ENCODE measurements around the gene CAV3. TPM values are rescaled to one million over a fixed set of nuclear protein-coding genes. Genes with fewer than 3 reads are reported as not detected.
A peak's percentile ranks its signal among the peaks of the same experiment; 100 is the strongest.
"Not testable (repeated sequence)": the region's sequence is repeated elsewhere in the genome, so short reads cannot be mapped to it uniquely, and the experiment has no call there.

CAV3 gene
- total RNA-seq, 1 donor = not detected

DNA sequence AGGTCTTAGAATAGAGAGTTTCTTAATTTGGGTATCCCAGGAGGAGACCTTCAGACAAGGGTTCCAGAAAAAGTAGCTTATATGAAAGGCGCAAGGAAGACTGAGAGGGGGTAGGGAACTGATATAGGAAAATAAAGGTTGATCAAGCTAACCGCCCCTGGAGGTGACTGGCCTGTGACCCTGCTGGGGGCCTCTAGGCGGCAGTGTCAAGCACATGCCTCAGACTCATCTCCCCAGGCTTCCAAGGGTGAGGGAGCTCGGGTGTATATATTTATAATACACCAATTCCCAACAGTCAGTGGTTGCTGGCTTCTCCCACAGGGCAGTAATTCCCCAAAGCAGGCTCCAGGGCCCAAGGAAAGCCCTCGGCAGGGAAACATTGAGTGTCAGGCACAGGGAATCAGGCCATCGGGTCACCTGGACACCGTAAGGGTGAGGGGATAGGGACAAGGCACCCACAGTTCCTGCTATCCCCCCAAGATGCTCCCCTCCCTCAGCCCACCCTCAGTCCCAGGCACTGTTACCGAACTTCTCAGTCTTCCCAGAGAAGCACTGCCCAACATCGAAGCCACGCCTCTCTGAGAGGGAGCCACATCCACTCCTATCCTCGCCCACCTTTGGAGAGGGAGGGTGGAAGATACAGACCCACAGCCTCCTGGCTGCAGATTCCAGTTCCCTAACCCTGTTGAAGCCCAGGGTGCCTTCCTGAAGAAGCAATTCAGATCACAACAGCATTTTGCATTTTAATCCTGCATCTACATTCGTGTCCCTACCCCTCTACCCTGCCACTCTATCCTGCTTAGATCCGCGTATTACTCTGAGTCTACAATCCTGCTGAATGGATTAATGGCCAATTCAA is 19.5 kb upstream of the CAV3 start:
- no peaks in the 10 kb centered on the region for H3K36me3 ChIP-seq (ENCODE audit: insufficient read depth, low read length)
- peak; percentile 74 for DNase-seq (ENCODE audit: insufficient read length, low spot score, missing footprints)
- no peak overlapping the region for H2AFZ ChIP-seq (ENCODE audit: low read length)
- H3K79me2 ChIP-seq (ENCODE audit: insufficient read depth, low read length) = no peaks in the 10 kb centered on the region
- no peak overlapping the region for H3K27ac ChIP-seq (ENCODE audit: low read depth, low read length)
- H3K4me2 ChIP-seq (ENCODE audit: insufficient read depth, low read length) = no peak overlapping the region
- no peaks in the 10 kb centered on the region for H3K9me3 ChIP-seq (ENCODE audit: low read depth, low read length)
- H4K20me1 ChIP-seq (ENCODE audit: insufficient read depth, low read length) = no peaks in the 10 kb centered on the region
- no peak overlapping the region for H3K4me3 ChIP-seq (ENCODE audit: insufficient read depth, low read length)
- TF ChIP-seq, protein P1, sequence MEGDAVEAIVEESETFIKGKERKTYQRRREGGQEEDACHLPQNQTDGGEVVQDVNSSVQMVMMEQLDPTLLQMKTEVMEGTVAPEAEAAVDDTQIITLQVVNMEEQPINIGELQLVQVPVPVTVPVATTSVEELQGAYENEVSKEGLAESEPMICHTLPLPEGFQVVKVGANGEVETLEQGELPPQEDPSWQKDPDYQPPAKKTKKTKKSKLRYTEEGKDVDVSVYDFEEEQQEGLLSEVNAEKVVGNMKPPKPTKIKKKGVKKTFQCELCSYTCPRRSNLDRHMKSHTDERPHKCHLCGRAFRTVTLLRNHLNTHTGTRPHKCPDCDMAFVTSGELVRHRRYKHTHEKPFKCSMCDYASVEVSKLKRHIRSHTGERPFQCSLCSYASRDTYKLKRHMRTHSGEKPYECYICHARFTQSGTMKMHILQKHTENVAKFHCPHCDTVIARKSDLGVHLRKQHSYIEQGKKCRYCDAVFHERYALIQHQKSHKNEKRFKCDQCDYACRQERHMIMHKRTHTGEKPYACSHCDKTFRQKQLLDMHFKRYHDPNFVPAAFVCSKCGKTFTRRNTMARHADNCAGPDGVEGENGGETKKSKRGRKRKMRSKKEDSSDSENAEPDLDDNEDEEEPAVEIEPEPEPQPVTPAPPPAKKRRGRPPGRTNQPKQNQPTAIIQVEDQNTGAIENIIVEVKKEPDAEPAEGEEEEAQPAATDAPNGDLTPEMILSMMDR (IDR thresholded peaks at IDR 0.05; ENCODE audit: extremely low read depth, low read depth, low read length) = peak; percentile 27
- no peaks in the 10 kb centered on the region for H3K27me3 ChIP-seq (ENCODE audit: insufficient read depth, low read length)
- peaks cover 8% of the 10 kb centered on the region for H3K4me1 ChIP-seq (ENCODE audit: insufficient read depth, low read length)

GRCh38 chr3:8715757-8716156 is 17.8 kb upstream of the CAV3 start:
- H3K79me2 ChIP-seq (ENCODE audit: insufficient read depth, low read length); H3K4me2 ChIP-seq (ENCODE audit: insufficient read depth, low read length); DNase-seq (ENCODE audit: insufficient read length, low spot score, missing footprints); H3K27me3 ChIP-seq (ENCODE audit: insufficient read depth, low read length); H3K4me1 ChIP-seq (ENCODE audit: insufficient read depth, low read length); H2AFZ ChIP-seq (ENCODE audit: low read length); H4K20me1 ChIP-seq (ENCODE audit: insufficient read depth, low read length); H3K9me3 ChIP-seq (ENCODE audit: low read depth, low read length); H3K4me3 ChIP-seq (ENCODE audit: insufficient read depth, low read length); H3K36me3 ChIP-seq (ENCODE audit: insufficient read depth, low read length); H3K27ac ChIP-seq (ENCODE audit: low read depth, low read length): not testable (repeated sequence)

- no peaks in the 10 kb centered on the region for H3K9me3 ChIP-seq (ENCODE audit: low read depth, low read length)
- no peaks in the 10 kb centered on the region for H3K27me3 ChIP-seq (ENCODE audit: insufficient read depth, low read length)
- H2AFZ ChIP-seq (ENCODE audit: low read length) = no peak overlapping the region
- H3K36me3 ChIP-seq (ENCODE audit: insufficient read depth, low read length) = no peaks in the 10 kb centered on the region
- H3K4me2 ChIP-seq (ENCODE audit: insufficient read depth, low read length) = no peak overlapping the region
- H3K4me3 ChIP-seq (ENCODE audit: insufficient read depth, low read length) = no peak overlapping the region
- no peaks in the 10 kb centered on the region for H3K79me2 ChIP-seq (ENCODE audit: insufficient read depth, low read length)
- TF ChIP-seq, protein P1 (IDR thresholded peaks at IDR 0.05; ENCODE audit: extremely low read depth, low read depth, low read length) = no peak
- DNase-seq (ENCODE audit: insufficient read length, low spot score, missing footprints) = no peak
- H4K20me1 ChIP-seq (ENCODE audit: insufficient read depth, low read length) = no peaks in the 10 kb centered on the region
- H3K4me1 ChIP-seq (ENCODE audit: insufficient read depth, low read length) = peaks cover 7% of the 10 kb centered on the region
- H3K27ac ChIP-seq (ENCODE audit: low read depth, low read length) = no peak overlapping the region
Measured at GRCh38 chr3:8722808-8723207, 10.8 kb upstream of the CAV3 start.

GRCh38 chr3:8723612-8724011 is 10.0 kb upstream of the CAV3 start:
- no peaks in the 10 kb centered on the region for H3K79me2 ChIP-seq (ENCODE audit: insufficient read depth, low read length)
- H3K4me2 ChIP-seq (ENCODE audit: insufficient read depth, low read length) = no peak overlapping the region
- H3K27me3 ChIP-seq (ENCODE audit: insufficient read depth, low read length) = no peaks in the 10 kb centered on the region
- no peak overlapping the region for H3K4me3 ChIP-seq (ENCODE audit: insufficient read depth, low read length)
- DNase-seq (ENCODE audit: insufficient read length, low spot score, missing footprints) = peak; percentile 13
- no peaks in the 10 kb centered on the region for H3K36me3 ChIP-seq (ENCODE audit: insufficient read depth, low read length)
- TF ChIP-seq, protein P1 (IDR thresholded peaks at IDR 0.05; ENCODE audit: extremely low read depth, low read depth, low read length) = no peak
- H3K27ac ChIP-seq (ENCODE audit: low read depth, low read length) = no peak overlapping the region
- H3K4me1 ChIP-seq (ENCODE audit: insufficient read depth, low read length) = peaks cover 10% of the 10 kb centered on the region
- no peaks in the 10 kb centered on the region for H4K20me1 ChIP-seq (ENCODE audit: insufficient read depth, low read length)
- no peaks in the 10 kb centered on the region for H3K9me3 ChIP-seq (ENCODE audit: low read depth, low read length)
- no peak overlapping the region for H2AFZ ChIP-seq (ENCODE audit: low read length)

All from osteoblast (primary cell).